HCEC 1CT (cell line): ENCODE measurements around the gene MSI2.
A peak's percentile ranks its signal among the peaks of the same experiment; 100 is the strongest.

Experiments used
- DNase-seq: peaks from one replicate; pipeline ENCODE4 v3.0.0-alpha.2; 2017

The MSI2 gene

GRCh38 chr17:57444682-57445450 is 188.5 kb downstream of the MSI2 start:
- DNase-seq = no peak

DNA sequence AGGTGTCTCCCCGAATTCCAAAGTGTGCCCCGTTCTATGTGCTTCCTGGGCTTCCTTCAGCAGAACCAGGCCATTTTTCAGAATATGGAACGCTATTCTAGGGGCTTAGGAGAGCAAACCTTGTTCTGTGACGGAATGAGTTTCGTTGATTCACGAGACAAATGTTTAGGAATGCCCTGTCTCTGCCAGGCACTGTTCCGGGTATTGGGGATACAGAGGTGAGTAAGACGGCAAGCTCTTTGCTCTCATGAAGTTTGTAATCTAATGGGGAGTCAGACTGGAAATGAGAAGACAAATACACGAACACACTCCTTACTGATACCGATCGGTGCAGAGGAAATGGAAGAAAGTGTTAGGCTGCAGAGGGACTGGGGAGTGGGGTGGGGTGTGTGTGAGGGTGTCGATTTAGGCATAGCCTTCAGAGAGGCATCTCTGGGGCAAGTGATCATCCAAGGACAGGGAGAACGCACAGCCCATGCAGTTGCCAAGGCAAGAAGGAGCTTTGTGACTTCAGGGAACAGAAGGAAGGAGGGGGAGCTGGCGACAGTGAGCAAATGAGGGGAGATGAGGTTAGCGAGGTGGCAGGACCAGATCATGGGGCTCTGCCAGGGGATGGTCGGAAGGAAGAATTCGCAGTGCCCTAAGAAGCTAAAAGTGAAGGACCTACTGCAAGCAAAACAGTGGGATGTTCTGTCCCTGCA is 189.6 kb downstream of the MSI2 start:
- DNase-seq = no peak

GRCh38 chr17:57447357-57447989 is 191.2 kb downstream of the MSI2 start:
- no peak for DNase-seq

DNA sequence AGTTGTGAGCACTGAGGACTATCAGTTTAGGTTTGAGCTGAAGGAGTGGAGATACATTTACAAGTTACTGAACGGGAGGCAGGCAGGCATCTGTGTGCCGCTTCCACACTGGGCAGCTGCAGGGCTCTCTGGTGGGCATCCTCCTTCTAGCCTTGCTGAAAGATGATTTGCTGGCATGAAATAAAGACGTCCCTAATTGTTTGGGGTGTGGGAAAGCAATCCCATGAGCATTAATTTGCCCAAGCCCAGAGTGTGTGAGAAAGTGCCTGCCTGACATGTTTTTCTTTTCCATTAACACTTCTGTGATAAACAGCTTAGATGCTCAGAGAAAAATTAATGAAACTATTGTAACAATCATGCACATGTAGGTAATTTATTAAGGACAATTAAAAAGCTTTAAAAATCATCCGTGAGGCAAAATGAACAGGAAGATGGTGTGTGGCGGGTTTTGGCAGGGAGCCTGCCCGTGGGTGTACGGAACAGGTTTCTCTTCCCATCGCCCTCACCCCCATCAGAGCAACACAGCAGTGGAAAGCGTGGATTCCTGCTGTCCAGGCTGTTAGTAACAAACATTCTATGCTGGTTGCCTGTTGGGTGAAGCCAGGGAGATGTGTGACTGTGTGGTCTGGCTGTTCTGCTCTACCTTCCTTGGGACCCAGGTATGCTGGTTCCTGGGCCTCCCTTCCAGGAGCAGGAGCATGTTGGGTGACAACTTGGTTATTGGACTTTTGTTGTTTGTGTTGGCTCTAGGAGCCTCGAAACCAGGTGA is 191.9 kb downstream of the MSI2 start:
- no peak for DNase-seq

GRCh38 chr17:57448759-57449283 is 192.5 kb downstream of the MSI2 start:
- no peak for DNase-seq

DNA sequence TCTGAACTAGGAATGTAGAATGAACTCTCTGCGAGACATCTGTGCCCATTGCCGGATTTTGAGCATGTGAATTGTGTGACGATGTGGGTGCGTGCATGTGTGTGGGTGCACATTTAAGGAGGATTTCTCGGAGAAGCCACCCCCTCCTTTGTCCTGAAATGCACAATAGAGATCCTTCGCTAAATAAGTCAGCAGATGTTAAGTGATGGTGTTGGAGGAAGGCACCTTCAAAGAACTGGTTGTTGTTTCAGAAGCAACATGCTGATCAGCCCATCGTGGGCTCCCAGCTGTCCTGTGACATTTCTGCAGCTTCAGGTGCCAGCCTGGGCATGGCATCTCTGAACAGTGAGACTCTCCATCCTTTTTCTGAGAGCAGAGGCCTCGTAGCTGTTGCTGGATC is 194.9 kb downstream of the MSI2 start:
- no peak for DNase-seq

GRCh38 chr17:57451643-57452042 is 195.3 kb downstream of the MSI2 start:
- no peak for DNase-seq

DNA sequence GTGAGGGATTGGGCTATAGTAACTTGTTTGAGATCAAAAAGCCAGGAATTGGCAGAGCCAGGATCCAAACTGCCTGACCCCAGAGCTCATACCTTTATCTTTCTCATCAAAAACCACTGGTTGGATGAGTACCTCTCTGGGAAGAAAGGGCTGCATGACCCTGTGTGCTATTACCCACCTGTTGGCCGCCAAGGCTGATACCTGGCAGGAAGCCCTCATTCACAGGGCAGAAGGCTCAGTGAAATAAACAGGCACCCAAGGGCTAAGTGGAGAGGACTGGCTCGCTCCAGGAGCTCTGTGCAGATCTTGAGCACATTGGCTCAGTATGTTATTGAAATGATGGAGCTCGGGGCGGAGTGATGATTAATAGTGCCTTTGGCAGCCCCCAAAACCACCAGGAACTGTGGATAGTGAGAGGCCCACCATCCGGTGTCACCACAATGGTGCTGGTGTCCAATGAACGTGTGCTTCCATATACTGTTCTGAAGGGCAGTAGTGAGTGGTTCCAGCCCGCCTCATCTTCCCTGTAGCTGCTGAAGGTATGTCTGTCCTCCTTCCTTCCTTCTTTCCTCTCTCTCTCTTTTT is 197.6 kb downstream of the MSI2 start:
- no peak for DNase-seq

GRCh38 chr17:57454729-57455062 is 198.4 kb downstream of the MSI2 start:
- no peak for DNase-seq

DNA sequence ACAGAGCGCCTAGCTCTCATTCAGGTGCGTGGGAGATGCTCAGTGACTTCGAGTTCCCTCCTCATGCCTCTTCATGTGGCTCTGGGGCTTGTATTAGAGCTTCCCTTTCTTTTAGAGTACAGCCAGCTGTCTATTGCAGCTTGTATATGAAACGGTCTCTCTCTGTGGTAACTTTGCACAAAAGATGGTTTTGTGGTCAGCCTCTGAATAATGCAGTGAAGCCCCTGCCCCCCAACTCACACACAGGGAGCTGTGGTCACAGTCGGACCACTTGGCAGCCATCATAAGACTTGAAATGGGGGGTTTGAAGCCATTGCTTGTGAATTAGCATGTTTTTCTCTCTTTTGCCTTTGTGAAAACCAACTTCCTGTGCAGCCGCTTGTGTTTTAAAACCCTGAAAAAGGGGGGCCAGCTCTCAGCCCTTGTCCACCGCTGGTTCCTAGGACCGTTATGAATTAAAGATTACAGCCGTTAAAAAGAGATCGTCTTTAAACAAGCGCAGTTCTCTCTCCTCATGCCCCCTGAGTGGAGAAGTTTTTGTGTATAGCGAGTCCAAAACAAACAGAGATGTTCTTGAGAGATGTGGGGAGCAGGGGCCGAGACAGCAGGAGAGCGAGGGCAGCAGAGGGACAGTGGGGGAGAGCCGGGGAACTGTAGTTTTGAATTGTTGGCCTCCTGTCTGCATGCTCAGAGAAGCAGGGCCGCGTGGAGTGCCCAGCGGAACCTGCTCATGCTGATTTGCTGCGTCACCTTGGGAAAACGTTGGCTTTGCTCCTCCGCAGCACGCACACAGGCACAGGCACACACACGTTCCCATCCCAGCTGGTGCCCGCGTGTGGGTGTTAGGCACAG is 199.0 kb downstream of the MSI2 start:
- DNase-seq = no peak

GRCh38 chr17:57456622-57457021 is 200.3 kb downstream of the MSI2 start:
- DNase-seq = no peak

DNA sequence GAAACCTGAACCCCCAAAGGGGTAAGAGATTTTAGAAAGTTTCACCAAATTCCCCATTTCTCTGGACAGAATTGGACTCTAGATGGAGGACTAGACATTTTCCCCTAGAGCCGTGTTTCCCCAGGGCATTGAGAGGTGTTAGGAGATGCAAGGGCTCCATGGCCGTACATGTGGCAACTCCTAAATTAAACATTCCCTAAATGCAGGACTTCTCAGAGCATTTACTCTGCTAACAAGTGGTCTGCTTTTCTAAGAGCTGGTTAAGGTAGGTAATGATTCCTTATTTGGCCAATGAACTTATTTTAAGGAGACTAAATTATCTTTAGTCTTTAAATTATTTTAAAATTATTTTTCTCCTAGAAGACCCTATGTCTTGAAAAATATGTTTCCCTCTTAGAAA is 200.9 kb downstream of the MSI2 start:
- DNase-seq = no peak

GRCh38 chr17:57458718-57459285 is 202.5 kb downstream of the MSI2 start:
- DNase-seq = no peak

DNA sequence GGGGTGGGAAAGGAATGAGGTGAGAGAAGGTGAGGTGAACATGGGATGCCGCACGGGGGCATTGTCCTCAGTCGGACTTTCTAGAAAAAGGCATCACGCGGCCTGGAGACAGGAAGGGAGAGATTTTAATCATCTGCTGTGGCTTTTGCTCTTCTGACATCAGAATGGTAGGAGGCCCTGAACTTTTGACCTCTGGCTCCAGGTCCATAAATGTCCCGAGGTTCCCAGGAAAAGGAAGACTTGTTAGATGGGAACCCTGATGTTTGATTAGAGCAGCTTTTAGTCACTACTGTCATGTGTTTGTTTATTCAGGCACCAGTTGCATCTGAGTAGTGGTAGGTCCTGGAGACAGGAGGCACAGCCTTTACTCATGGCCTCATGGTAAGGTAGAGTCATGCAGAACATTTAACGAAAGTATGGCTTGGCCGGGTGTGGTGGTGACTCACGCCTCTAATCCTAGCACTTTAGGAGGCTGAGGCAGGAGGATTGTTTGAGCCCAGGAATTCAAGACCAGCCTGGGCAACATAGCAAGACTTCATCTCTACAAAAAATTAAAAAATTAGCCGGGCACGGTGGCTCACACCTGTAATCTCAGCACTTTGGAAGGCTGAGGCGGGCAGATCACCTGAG is 203.1 kb downstream of the MSI2 start:
- peak; percentile 76 for DNase-seq

DNA sequence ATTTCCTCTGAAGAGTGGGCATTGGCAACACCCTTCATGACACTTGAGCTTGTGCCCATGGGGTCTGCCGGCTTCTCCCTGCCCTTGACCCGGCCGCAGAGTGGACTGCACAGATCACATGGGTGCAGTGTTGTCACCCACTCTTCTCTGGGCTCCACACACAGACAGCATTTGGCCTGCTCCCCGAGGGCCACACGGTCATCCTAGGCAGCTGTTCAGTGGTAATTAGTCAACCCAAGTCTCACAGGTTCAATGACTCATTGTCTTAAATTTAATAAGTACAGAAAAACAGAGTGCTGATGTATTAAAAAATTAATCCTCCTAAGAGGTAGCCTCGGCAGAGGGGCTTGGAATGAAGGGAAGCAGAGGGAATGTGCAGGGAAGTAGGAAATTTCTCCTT is 204.8 kb downstream of the MSI2 start:
- DNase-seq = peak; percentile 38

DNA sequence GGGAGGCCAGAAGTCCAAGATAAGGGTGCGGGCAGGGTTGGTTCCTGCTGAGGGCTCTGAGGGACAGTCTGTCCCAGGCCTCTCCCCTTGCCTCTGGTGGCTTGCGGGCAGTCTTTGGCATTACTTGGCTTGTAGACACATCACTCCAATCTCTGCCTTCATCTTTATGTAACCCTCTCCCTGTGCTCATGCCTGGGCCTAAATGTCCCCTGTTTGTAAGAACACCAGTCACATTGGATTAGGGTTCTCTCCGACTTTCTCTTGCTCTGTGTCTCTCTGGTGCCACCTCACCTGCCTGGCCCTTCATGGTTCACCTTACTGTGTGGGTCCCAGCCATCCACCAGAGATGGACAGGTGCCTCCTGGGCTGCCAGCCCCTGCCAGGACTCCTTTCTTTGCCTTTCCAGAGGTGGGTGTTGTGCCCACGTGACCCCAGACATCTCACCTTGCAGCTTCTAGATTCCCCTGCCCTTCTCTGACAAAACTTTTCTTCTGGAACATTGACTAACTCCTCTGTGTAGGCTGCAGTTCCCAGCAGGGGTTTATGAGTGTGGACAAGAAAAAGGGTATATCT is 205.8 kb downstream of the MSI2 start:
- DNase-seq = no peak

GRCh38 chr17:57463103-57463885 is 207.0 kb downstream of the MSI2 start:
- peak; percentile 72 for DNase-seq

DNA sequence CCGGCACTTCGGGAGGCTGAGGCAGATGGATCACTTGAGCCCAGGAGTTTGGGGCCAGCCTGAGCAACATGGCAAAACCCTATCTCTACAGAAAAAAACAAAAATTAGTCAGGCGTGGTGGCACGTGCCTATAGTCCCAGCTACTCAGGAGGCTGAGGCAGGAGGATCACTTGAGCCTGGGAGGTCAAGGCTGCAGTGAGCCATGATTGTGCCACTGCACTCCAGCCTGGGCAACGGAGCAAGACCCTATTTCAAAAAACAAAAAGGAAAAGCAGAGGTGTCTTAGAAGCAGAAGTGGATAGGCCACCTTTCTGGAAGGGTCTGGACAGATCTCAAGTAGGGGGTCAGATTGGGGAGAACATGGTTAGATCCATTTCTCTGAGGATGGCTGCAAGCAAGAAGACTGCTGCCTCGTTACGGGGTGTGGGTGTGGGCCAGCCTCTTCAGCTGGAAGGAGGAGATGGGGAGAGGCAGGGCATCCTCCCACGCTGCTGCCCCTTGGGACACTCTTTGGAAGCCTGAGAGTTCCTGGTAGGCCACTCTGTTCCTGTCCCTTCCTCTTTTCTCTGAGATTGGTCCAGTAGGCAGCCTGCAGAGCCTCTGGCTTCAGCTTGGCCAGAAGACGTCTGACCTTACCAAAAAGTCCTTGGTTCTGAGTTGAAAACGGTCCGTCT is 208.0 kb downstream of the MSI2 start:
- DNase-seq = no peak

- no peak for DNase-seq
These were observed 209.3 kb downstream of the MSI2 start for GRCh38 chr17:57465610-57466009.
